LHCN-M2 (cell line): Measurements from ENCODE around the gene VIL1. TPM values are rescaled to one million over a fixed set of nuclear protein-coding genes. Genes with fewer than 3 reads are reported as not detected.

Experiments
- DNase-seq: peaks from one replicate; pipeline ENCODE4 v3.0.0-alpha.2; 2012; ENCODE audit warnings: low read depth
- total RNA-seq: library from RNA; depleted of rRNA; stranded (reverse); fragments of >200 nt; gene quantifications from 2 replicates; pipeline ENCODE4 v1.2.3, GENCODE V29; 2014

VIL1 gene
- total RNA-seq, 1 experiment from 2014 or later = not detected

GRCh38 chr2:218435003-218435982 lies 16.4 kb downstream of the VIL1 start:
- no peak for DNase-seq

DNA sequence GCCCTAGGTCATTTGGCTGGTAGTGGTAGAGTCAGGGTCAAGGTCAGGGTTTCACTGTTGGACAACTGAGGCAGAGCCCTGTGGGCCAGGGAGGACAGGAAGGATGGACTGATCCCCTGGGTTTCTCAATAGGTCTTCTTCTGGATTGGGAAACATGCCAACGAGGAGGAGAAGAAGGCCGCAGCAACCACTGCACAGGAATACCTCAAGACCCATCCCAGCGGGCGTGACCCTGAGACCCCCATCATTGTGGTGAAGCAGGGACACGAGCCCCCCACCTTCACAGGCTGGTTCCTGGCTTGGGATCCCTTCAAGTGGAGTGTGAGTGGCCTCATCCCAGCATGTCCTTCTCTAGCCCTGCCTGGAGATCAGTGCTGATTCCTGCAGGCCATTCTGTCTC lies 18.1 kb downstream of the VIL1 start:
- DNase-seq = no peak

- no peak for DNase-seq
Observed at GRCh38 chr2:218437969-218438368, 19.0 kb downstream of the VIL1 start.

DNA sequence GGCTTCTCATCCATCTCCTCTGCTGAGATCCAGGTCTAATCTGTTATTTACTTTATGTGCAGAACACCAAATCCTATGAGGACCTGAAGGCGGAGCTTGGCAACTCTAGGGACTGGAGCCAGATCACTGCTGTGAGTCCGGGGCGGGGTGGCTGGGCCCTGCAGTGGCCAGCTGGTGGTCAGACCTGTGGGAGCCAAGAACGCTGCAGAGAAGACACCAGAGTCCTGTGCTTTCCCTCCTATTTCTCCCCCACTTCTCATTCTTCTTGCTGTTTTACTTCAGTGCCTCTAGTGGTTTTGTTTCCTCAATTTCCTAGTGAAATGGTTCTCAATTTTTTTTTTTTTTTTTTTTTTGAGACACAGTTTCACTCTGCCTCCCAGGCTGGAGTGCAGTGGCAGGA lies 19.7 kb downstream of the VIL1 start:
- DNase-seq = no peak

GRCh38 chr2:218444692-218445357 lies 25.9 kb downstream of the VIL1 start:
- no peak for DNase-seq

DNA sequence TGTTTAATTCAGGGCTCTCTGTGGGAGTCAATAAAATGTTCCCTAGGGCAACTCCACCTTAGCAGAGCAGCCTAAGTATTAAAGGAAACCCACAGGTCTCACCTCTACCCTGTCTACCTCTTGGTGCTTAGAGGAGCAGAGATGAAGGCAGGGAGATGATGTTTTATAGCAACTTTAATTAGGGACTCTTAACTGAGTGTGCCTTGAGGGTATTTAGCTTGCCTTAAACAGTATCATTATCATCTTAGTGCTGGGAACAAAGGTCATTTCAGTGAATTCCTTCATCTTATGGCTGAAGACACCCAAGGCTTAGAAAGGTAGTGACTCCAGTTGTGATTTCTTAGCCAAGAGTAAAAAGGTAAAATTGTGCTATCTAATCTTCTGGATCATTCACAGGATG lies 26.7 kb downstream of the VIL1 start:
- DNase-seq = no peak

- no peak for DNase-seq
Observed at GRCh38 chr2:218446547-218446946, 27.6 kb downstream of the VIL1 start.

DNA sequence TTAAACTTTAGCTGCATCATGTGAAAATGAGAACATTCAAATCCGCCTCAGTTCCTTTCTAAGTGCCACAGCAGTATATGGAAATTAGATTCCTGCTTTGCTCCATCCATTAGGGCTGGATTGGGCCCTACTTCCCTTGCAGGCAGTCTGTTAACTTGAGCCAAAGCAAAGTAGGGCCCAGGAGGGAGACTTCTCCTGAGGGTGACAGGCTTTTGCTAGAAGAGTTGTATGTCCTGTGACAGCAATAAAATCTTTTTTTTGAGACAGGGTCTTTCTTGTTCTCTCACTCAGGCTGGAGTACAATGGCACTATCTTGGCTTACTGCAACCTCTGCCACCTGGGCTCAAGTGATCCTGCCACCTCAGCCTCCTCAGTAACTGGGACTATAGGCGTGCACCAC lies 28.1 kb downstream of the VIL1 start:
- DNase-seq = no peak

DNA sequence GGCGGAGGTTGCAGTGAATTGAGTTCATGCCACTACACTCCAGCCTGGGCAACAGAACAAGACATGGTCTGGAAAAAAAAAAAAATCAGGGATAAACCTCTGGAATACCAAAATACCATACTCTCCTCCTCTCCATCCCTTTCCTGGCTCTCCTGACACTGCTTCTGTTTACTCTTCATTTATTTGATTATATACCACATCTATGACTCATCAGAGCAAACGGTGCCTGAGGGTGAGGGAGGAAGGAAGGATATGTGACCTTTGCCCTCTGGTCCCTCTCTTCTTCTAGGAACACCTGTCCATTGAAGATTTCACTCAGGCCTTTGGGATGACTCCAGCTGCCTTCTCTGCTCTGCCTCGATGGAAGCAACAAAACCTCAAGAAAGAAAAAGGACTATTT lies 30.0 kb downstream of the VIL1 start:
- DNase-seq = peak; percentile 72

DNA sequence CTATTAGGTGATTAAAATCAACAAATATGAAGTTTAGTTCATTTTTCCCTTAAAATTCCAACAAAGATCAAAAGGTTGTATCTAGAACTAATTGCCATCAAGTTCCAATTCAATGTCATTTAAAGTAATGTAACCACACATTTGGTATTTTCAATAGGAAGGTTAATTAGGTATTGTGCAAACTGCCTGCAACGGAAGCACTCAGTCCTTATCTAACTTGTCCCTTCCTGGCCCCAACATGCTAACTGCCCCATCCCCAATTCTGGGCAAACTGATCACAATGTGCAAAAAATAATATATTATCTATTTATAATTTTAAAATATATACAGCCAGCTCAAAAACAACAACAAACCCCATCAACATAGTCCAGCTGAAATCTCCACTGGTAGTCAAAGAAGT lies 33.2 kb downstream of the VIL1 start:
- no peak for DNase-seq

DNA sequence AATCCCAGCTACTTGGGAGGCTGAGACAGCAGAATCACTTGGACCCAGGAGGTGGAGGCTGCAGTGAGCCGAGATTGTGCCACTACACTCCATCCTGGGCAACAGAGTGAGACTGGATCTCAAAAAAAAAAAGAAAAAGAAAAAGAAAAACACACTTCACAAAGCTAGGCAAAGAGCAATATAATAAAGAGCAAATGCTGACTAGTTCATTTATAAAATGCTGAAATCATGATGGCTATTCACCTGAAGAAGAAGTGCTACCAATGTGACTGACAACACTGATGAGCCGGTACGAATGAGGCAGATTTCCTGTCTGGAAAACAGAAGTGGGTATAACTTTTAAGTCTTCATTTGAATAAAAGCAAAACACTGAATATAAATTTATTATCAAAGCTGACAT lies 37.9 kb downstream of the VIL1 start:
- DNase-seq = no peak

GRCh38 chr2:218458598-218458997 lies 39.7 kb downstream of the VIL1 start:
- no peak for DNase-seq

- DNase-seq = peak; percentile 25
Observed at GRCh38 chr2:218465987-218466633, 47.2 kb downstream of the VIL1 start.

DNA sequence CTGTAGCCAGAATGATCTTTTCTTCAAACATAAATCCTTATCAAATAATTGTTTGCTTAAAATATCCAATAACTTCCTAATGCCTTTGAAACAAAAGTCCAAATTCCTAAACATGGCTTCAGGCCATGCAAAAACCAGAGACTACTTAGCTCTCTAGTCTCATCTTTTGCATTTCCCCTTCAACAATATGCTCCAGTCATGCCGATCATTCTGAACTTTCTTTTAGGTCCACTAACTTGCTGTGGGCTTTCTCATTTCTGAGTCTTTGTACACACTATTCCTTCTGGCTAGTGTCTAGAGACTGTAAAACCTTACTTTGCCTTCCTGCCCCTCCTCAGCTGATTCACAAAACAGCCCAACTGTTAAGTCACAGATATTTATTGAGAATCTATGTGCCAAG lies 51.5 kb downstream of the VIL1 start:
- no peak for DNase-seq

GRCh38 chr2:218471036-218471435 lies 52.1 kb downstream of the VIL1 start:
- no peak for DNase-seq

DNA sequence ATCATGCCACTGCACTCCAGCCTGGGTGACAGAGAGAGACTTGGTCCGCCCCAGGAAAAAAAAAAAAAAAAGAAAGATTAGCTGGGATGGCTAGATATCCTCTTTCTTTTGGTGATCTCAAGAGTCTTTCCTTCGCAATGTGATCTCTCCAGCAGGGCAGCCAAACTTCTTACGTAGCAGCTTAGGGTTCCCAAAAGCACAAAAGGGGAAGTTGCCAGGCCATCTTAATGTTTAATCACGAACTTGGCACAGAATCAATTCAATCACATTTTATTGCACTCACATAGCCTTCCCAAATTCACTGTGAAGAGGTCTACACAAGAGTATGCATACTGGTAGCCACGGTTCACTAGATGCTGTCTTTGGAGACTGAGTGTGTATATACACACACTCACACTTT lies 53.1 kb downstream of the VIL1 start:
- DNase-seq = no peak

- DNase-seq = no peak
Observed at GRCh38 chr2:218472988-218473387, 54.1 kb downstream of the VIL1 start.

- DNase-seq = peak; percentile 1
Observed at GRCh38 chr2:218474527-218474926, 55.6 kb downstream of the VIL1 start.

DNA sequence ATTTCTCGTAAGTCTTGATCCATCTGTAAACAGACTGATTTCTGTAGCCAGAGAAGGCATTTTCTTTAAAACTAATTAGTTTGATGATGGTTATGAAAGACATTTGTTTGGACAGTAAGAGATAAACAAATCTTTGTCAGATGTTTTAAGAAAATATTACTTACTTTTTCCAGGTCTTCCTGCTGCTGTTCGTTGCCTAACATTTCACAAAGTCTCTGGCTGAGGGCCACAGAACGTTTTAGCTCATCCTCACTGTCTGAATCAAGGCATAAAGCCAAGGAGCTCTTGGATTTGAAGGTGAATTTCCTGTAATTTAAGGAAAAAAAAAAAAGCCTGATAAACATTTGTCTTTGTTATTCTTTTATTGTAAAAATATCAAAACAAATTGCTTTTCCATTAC lies 57.8 kb downstream of the VIL1 start:
- DNase-seq = no peak

DNA sequence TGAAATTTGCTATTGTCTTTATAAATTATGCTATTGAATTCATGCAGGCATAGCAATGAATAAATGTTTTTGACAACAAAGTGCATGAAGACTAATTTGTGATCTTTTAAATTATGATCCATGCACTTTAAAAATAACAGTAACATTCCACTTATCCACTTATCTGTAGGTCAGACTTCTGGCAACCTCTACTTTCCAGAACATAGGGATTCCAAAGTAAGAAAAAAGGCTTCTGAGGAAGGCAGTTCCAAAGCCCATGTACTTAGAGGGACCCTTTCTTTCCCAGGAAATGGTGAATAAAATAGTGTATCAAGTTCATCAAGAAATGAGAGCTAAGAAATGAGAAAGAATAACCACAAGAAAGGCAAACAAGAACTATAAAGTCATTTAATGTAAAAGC lies 58.3 kb downstream of the VIL1 start:
- no peak for DNase-seq

DNA sequence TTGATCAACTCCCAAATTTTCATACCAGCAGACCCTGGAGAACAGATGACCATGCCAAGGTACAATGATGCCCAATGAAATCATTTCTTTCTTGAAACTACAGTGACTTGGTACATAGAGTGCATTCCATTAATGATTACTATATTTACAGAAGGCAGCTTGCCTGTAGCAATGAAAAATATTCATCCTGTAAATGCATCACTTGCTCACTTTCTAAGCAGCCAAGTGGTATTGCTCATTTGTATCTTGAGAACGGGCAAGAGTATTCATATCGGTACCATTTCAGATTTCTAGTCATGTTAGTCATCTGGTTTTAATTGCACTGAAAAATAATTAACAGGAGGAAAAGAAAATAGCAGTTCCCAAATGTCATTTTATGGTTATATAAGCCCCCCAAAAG lies 59.6 kb downstream of the VIL1 start:
- no peak for DNase-seq

DNA sequence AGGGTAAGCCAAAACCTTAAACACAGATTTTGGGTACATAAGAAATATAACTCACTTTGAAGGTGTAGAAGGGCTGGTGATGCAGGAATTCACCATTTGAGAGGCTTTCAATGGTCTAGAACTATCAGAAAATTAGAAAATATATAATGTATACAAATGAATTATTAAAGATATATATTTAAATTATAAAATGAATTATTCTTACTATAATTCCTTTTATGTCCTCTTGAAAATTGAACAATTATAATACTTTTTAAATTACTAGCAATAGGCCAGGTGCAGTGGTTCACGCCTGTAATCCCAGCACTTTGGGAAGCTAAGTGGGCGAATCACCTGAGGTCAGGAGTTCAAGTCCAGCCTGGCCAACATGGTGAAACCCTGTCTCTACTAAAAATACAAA lies 60.7 kb downstream of the VIL1 start:
- DNase-seq = no peak
